GM19455 (cell line): Measurements from ENCODE around the gene GDF7.
A peak's percentile ranks its signal among the peaks of the same experiment; 100 is the strongest.

Experiments
- ATAC-seq: cut with Tn5 transposase; IDR thresholded peaks from one replicate; pipeline ENCODE4 v1.9.1; 2021; ENCODE audit not compliant: unreplicated experiment

GDF7 gene

DNA sequence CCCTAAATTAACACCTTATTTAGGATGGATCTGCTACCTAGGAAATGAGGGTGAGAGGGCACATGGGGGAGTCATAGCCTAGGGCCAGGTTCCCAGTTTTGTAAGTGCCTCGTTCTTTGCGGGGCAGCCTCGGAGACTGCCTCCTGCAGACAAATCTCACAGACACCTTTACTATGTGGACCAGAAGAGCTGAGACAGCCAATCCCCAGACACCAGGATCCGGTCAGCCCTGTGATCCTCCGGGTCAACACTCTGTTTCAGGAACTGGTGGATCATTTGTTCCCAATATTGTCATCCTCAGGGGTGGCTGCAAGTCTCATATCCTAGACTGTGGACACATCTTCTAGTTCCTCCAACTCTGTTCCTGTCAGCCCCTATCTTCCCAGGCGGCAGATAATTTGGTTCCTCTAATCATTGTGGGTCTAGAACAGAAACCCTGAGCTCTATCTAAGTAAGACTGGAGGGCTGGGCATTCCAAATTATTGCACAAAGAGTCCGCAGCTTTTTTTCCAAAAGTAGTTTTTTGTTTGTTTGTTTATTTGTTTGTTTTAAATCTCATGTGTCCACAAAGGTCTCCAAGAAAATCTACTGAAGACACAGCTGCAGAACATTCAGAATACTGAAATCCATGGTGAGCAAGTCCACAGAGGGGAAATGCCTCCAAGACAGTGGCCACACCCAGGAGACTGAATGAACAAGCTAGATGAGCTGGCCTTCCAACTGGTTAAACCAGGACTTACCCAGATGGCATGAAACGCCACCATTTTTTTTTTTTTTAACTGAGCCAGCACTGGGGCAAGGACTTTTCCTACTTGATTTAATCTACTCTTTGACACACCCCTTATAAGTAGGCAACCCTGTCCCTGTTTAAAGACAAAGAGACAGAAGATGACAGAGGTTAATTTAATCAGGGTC, 6.2 kb upstream of the GDF7 start:
- no peak for ATAC-seq

DNA sequence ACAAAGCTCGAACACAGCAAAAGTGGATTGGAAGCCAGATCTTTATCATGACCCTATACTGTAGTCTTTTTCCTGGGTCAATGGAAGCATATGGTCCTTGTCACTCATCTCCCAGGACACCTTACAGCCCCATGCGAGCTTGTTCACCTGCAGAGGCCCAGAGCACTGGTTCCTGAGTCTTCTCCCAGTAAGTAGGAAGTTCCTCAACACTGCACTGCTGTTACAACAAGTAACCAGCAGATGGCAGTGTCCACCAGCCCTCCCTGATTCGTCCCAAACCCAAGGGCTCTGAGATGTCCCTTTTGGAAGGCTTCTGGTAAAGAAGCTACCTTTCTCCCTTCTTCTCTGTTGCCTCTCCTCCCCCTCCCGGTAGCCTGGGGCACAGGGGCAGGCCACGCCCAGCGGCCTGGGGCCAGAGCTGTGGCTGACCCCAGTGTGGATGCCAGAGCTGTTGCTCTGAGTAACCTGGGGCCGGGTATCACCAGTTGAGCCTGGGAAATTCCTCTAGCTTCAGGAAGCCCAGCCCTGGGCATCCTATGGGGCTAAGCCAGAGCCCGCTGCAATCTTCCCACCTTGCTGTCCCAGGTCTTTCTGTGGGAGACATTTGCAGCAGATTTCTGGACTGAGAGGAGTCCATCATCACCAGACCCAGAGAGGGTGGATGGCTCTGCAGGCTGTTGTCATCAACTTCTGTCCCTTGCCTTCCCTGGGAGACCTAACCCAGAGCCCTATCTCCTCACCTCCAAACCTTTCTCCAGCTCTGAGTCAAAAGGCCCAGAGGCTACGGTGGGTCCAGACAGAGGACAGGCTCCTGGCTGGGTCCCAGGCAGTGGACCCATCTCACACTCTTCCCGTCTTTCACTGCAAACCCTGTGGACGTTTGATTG, 5.3 kb upstream of the GDF7 start:
- ATAC-seq: peak; percentile 66

DNA sequence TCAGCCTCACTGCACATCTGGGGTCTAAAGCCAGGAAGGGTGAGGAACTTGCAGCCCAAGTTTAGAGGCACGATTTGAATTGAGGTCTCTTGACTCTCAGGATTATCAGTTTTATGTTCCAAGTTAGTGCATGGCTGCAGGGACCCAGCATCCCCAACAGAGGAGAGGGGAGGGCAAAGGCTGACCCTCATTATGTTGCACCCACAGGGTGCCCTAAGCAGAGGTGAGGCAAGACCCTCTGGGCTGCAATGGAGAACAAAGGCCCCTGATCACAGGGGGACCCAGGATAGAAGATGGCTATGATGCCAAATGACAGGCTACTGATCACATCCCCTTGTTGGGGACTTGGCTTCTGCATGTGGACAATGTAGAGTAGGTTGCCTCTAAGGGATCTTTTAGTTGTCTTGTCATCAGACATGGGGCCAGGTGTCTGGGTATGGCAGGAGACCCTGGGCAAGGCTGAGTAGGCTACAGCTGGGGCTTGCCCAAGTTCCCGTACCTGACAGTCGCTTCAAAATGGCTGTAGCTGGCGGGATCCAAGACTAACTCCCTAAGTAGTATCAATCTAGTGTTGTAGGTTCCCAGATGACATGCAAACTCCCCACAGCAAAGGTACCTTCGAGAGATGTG, 4.5 kb upstream of the GDF7 start:
- ATAC-seq: no peak

DNA sequence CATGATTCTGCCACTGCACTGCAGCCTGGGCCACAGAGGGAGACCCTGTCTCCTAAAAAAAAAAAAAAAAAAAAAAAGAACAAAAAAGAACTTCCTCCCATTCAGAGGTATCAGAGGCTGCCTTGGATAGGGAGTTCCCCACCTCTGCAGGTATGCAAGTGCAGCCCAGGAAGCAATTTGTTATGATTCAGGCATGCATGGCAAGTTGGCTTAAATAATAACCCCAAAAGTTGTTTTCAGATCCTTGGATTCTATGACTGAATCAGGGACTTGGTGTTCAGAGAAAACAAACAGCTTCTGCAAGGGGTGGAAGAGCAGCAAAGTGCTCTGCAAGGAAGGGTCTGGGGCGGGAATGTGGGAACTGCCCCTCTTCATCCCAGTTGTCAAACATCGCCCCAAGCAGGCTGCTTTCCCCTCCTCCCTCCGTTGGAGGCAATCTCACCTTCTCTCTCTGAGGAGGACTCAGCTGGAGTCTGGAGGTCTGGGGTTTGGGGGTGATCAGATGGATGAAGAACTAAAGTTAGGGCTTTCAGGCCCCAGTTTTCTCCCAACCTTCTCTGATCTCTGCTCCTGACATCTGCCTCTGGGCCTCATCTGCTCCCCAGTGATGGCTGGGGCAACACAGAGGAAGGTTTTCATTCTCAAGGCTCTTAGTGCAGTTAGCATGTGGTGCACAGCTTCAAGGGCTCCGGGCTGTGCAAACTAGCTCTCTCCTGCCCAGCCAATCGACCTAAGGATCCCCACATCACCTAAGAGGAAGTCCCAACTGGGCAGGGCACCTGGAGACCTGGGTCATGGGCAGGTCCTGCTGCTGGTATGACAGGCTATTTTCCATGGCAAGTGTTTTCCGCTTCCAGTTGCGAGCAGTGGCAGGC, 3.5 kb upstream of the GDF7 start:
- ATAC-seq: no peak

DNA sequence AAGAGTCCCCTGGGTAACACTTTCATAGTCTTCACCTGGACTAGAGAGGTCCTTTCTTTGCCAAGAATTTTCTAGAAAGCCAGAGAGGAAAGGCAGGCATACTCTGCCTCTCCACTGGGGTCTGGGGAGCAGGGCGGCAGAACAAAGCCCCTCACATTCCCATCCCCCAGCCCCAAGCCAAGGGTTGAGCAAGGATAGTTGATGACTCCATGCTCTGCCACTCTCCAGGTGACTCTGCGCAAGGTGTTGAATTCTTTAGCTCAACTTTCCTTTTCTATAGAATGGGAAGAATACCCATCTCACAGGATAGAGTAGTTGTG, 2.9 kb upstream of the GDF7 start:
- no peak for ATAC-seq

DNA sequence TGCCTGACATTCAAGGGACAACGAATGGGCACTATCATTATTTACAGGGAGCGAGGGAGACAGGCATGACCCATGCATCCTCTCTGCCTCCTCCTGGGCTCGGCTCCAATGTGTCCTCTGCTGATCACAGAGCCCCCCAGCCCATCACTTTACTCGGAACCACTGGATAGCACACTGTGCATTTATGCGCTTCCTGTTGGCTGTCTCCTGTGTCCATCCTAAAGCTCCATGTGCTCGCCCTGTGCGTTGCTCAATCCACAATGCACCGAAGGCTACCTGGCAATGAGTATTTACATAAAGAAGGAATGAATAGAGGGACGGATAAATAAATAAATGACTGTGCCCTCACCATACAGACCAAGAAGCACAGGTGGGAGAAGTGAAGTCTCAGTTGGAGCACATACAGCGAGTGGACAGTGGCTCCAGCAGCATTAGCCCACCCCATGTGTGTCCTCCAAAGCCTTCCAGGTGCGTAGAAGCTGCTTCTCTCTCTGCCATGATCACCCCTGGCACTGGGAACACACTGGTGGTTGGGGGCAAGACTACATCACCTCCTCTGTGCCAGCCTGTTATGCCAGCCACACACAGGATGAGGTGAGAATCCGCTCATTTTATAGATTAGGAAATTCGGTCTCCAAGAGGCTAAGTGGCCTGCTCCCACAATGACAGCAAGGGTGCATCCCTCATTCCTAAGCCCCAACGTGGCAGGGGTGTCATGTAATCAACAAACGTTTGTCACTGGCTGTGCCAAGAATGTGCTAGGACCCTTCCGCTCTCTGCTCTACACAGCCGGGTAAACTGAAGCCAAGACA, 2.3 kb upstream of the GDF7 start:
- no peak for ATAC-seq

DNA sequence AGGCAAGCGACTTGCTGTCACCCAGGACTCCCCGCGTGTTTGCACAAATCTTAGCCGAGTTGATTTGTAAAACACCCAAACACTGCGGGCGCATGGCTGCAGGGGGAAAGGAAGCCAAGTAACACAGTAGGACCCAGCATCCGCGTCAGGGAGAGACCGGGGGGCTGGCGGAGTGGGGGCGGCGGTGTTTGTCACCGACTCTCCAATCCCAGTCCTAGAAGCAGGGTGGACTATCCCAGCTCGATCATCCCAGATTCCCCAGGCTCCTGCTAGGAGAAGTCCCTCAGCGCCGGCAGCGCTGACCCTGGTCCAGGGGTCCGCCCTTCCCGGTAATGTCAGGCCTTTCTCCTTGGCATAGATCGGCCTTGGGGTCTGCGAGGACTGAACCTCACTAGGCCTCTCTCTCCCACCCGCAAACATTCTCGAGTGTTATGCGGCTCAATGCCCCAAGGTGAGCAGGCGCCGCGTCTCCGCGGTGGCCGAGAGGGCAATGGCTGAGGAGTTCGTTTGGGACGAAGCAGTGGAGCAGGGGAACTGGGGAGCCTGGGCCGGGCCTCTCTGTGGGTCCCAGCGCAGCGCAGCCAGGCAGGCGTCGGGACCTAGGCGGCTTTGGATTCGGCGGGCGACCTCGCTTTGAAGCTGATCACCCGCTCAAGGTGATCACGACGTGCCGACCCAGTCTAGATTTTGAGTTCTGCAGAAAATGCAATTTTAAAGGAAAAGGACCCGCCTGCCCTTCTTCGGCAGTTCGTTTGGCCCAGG, 1.5 kb upstream of the GDF7 start:
- ATAC-seq: no peak

DNA sequence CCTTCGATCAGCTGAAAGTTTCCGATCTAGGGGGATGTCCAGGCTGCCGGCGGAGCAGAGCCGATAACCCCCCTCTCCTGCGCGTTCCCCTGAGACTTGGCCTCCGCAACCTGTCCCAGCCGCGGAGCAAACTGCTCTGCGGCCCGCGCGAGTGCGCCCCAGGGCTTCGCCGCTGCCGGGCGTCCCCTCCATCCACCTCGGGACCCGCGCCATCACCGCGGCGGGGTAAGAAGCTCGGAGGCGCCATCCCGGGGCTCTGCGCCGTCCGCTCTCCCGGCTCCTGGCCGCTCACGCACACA, 990 bp upstream of the GDF7 start:
- ATAC-seq: no peak

DNA sequence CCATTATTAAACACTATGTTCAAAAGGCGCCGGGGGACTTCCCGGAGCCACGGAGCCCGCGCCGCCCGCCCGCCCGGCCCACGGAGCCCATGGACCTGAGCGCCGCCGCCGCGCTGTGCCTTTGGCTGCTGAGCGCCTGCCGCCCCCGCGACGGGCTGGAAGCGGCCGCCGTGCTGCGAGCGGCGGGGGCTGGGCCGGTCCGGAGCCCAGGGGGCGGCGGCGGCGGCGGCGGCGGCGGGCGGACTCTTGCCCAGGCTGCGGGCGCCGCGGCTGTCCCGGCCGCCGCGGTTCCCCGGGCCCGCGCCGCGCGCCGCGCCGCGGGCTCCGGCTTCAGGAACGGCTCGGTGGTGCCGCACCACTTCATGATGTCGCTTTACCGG, 197 bp downstream of the GDF7 start:
- no peak for ATAC-seq

DNA sequence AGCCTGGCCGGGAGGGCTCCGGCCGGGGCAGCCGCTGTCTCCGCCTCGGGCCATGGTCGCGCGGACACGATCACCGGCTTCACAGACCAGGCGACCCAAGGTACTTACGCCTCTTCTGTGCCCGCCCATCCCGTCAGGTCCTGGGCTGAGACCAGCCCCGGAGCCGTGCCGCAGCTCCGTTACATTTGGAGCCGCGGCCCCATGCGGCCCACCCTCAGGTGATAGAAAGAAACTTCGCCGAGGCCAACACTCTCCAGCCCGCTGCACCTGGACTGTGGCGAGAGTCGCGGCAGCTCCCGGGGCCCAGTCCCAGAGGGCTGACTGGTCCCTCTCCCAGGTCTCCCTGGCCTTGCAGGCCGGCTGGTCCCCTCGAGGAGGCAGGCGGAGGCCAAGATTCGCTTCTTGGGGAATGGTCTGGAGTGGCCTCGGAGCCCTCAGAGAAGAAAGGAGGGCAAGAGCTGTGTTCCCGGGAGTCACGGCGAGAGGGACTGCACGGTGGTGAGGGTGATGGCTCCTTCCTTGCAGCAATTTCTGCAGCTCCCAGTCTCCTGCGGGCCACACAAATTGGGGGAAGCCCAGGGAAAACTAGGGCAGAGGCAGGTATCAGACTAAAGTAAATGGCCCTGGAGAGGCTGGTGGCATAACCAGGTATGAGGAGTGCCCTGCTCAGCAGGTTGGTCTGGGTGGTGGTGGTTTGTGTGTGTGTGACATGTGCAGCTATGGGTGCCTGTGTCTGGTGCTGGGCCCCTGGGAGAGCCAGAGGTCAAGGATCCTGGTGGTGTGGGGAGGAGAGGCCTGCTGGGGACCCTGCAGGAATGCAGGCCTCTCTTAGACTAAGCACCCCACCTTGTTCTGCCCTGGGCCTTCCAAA, 822 bp downstream of the GDF7 start:
- no peak for ATAC-seq

DNA sequence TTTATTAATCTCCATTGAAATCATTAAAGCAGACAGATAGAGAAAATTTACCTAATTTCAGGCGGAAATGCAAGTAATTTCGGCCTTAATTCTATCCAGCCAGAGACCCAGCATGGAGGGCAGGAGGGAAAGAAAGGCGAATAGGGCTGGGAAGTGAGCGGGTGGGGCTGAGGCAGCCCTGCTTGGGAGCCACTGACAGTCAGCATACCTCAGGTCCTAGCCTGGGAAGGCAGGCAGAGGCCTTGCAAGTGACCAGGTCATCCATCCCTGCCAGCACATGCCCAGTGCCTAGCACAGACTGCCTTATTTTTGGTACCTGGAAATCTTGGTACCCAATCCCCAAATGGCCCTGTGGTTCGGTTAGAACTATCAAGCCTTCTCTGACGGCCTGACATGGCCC, 1.5 kb downstream of the GDF7 start:
- ATAC-seq: no peak

DNA sequence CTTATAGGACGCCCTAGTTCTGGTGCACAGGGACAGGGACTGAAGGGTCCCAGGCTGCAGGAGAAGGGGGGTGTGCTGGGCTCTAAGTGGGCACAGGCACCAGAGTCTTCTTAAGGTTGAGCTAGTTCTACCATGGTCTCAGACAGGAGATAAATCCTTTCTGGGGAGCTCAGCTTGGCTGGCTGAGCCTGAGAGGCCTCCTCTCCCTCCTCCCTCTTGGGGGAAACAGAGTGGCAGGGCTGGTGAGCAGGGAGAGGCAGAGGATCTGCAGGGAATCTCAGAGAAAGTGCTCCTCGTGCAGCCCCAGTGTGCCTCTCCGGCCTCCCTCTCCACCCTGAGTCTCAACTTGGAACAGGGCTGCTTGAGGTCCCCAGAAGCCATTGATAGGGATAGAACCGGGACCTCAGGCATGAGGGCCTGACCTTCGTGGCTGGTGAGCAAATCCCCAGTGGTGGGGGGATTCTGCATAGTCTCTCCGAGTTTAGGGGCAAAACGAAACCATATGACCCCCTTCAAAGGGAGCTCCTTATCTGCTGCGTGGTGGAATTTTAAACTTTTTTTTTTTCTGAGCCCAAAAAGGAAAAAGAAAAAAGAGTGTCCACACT, 2.0 kb downstream of the GDF7 start:
- no peak for ATAC-seq

DNA sequence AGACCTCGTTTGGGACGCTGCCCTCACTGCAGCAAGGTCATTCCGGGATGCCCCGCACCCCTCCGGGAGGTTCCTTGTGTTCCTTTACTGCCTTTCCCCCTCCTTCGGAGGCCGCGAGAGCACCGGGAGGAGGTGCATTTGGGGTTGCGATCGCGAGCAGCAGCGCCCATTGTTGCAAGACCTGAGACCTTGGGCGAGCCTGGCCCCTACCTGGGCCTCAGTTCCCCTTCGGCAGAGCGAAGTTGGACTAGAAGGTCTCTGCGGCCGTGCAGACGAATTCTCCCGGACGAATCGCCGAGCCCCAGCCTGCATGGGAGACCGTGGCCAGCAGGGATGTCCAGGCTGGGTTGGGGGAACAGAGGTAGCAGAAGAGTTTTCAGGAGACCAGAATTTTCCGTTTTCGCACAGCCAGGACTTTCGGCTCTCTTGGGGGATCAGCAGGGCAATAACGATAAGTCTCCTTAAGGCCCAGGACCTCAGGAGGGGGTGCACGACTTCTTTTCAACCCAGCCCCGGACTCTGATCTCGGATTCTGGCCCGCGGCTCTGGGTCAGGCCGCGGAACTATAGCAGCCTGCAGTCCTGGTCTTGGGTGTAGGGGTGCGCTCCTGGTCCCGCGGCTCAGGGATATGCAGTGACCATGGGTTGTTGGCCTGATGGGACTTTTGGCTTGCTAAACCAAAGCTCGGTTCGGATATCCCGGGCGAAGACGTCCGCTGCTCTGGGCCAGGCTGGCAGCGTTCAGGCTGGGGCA, 2.8 kb downstream of the GDF7 start:
- ATAC-seq: no peak

DNA sequence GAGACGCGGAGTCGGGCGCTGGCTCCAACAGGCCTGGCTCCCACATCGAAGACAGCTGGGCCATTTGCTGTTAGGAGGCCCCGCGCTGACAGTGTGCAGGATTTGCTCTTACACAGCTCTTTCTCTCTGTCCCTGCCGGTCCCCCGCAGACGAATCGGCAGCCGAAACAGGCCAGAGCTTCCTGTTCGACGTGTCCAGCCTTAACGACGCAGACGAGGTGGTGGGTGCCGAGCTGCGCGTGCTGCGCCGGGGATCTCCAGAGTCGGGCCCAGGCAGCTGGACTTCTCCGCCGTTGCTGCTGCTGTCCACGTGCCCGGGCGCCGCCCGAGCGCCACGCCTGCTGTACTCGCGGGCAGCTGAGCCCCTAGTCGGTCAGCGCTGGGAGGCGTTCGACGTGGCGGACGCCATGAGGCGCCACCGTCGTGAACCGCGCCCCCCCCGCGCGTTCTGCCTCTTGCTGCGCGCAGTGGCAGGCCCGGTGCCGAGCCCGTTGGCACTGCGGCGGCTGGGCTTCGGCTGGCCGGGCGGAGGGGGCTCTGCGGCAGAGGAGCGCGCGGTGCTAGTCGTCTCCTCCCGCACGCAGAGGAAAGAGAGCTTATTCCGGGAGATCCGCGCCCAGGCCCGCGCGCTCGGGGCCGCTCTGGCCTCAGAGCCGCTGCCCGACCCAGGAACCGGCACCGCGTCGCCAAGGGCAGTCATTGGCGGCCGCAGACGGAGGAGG, 3.5 kb downstream of the GDF7 start:
- ATAC-seq: no peak

DNA sequence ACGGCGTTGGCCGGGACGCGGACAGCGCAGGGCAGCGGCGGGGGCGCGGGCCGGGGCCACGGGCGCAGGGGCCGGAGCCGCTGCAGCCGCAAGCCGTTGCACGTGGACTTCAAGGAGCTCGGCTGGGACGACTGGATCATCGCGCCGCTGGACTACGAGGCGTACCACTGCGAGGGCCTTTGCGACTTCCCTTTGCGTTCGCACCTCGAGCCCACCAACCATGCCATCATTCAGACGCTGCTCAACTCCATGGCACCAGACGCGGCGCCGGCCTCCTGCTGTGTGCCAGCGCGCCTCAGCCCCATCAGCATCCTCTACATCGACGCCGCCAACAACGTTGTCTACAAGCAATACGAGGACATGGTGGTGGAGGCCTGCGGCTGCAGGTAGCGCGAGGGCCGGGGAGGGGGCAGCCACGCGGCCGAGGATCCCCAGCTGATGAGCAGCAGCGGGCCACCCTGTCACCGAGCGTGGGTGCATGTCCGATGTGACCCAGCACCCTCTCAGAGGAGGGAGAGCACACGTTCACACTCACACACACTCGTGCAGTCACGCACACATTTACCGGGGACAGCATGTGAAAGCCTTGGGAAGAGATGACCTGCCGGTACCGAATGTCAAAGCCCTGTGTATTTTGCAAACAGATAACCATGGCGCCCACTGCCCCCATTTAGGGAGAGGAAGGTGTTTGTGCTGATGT, 4.2 kb downstream of the GDF7 start:
- ATAC-seq: no peak

DNA sequence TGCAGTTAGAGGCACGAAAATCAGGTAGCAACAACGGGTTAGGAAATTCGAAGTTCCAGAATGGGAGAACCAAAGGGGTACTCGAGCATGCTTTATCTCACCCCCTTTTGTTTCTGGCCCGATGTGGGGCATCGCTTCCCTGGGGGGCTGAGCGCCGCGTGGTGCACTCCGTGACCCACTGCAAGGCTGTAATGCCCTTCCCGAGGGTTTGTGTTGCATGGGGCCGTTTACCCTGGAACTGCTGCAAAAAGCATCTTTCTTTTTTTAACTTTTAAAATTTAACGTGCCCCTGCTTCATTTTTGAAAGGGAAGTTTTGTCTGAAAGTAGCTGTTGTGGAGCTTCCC, 4.8 kb downstream of the GDF7 start:
- no peak for ATAC-seq
